GM19193 (cell line): ENCODE data around the gene HINT2.

Experiments used
- POLR2A ChIP-seq: IDR thresholded peaks from 4 replicates; pipeline ENCODE4 v1.6.1; 2011; ENCODE audit not compliant: insufficient read depth, insufficient read length; ENCODE audit errors: extremely low read depth

Gene HINT2

GRCh38 chr9:35814841-35815543, at the start of gene HINT2:
Gene HINT2 (minus strand): TSS chr9:35815042. CDS start chr9:35814979, 63 bp downstream.
- peak; percentile 95 for TF ChIP-seq POLR2A

GRCh38 chr9:35863583-35863982, 48.7 kb upstream of the HINT2 start:
- TF ChIP-seq POLR2A: no peak

- no peak for TF ChIP-seq POLR2A
Measured at GRCh38 chr9:35862328-35862727, 47.5 kb upstream of the HINT2 start.

GRCh38 chr9:35861161-35861897, 46.5 kb upstream of the HINT2 start:
- no peak for TF ChIP-seq POLR2A

GRCh38 chr9:35859990-35860339, 45.1 kb upstream of the HINT2 start:
- TF ChIP-seq POLR2A: no peak

- TF ChIP-seq POLR2A: no peak
Measured at GRCh38 chr9:35859310-35859989, 44.6 kb upstream of the HINT2 start.

- no peak for TF ChIP-seq POLR2A
Measured at GRCh38 chr9:35858458-35858857, 43.6 kb upstream of the HINT2 start.

- TF ChIP-seq POLR2A: no peak
Measured at GRCh38 chr9:35856882-35857281, 42.0 kb upstream of the HINT2 start.

- TF ChIP-seq POLR2A: no peak
Measured at GRCh38 chr9:35856206-35856605, 41.4 kb upstream of the HINT2 start.

GRCh38 chr9:35854091-35854762, 39.4 kb upstream of the HINT2 start:
- TF ChIP-seq POLR2A: no peak

- TF ChIP-seq POLR2A: no peak
Measured at GRCh38 chr9:35852876-35853865, 38.3 kb upstream of the HINT2 start.

- TF ChIP-seq POLR2A: no peak
Measured at GRCh38 chr9:35852267-35852815, 37.5 kb upstream of the HINT2 start.

GRCh38 chr9:35847792-35848572, 33.1 kb upstream of the HINT2 start:
- no peak for TF ChIP-seq POLR2A
